Coronary artery (tissue), 2 donors: ENCODE data around the gene CFAP99.

Experiments
- DNase-seq: peaks from one replicate; pipeline ENCODE4 v3.0.0-alpha.2; 2017; ENCODE audit warnings: low spot score
- H3K27ac ChIP-seq, 2 donors: fragments of 200-600 bp; sonication (generic); one replicate each; pipeline ENCODE4 v1.5.1; 2016 to 2019
- H3K4me3 ChIP-seq: fragments of 200-600 bp; sonication (generic); 2 replicates; pipeline ENCODE4 v1.5.1; 2016; ENCODE audit warnings: mild to moderate bottlenecking, moderate library complexity
- CTCF ChIP-seq: fragments of 200-600 bp; sonication (generic); IDR thresholded peaks from one replicate; pipeline ENCODE4 v1.5.1; 2019; ENCODE audit warnings: antibody characterized with exemption

Gene CFAP99

GRCh38 chr4:2386717-2387116 is 32.0 kb upstream of the CFAP99 start:
- H3K27ac ChIP-seq: no peak overlapping the region
- no peak for DNase-seq
- H3K4me3 ChIP-seq: no peak overlapping the region
- no peak for TF ChIP-seq CTCF

- Histone ChIP-seq H3K27ac (no peak overlapping the region), H3K4me3 (no peak overlapping the region)
- no peak for TF ChIP-seq CTCF
- DNase-seq: no peak
Observed at GRCh38 chr4:2387218-2387617, 31.5 kb upstream of the CFAP99 start.

- TF ChIP-seq CTCF: no peak
- no peak overlapping the region for H3K4me3 ChIP-seq
- no peak for DNase-seq
- no peak overlapping the region for H3K27ac ChIP-seq
Observed at GRCh38 chr4:2387829-2388228, 30.9 kb upstream of the CFAP99 start.

GRCh38 chr4:2388429-2389182 is 30.1 kb upstream of the CFAP99 start:
- no peak overlapping the region for H3K4me3 ChIP-seq
- no peak overlapping the region for H3K27ac ChIP-seq
- DNase-seq: no peak
- no peak for TF ChIP-seq CTCF

- Histone ChIP-seq H3K27ac (no peak overlapping the region), H3K4me3 (no peak overlapping the region)
- DNase-seq: no peak
- TF ChIP-seq CTCF: no peak
Observed at GRCh38 chr4:2389691-2390090, 29.1 kb upstream of the CFAP99 start.

- no peak for DNase-seq
- TF ChIP-seq CTCF: no peak
- Histone ChIP-seq H3K27ac (no peak overlapping the region), H3K4me3 (no peak overlapping the region)
Observed at GRCh38 chr4:2390146-2390545, 28.6 kb upstream of the CFAP99 start.

- no peak for DNase-seq
- TF ChIP-seq CTCF: no peak
- Histone ChIP-seq H3K27ac (no peak overlapping the region), H3K4me3 (no peak overlapping the region)
Observed at GRCh38 chr4:2390784-2391421, 27.9 kb upstream of the CFAP99 start.
